Hepatocyte (in vitro differentiated cells): ENCODE results near the gene MED12.

Experiments used
- CTCF ChIP-seq: fragments of 200-600 bp; sonication (generic); IDR thresholded peaks from 2 replicates; pipeline ENCODE4 v1.5.1; 2016; ENCODE audit warnings: antibody characterized with exemption, mild to moderate bottlenecking; ENCODE audit not compliant: poor library complexity
- EZH2 ChIP-seq: fragments of 200-600 bp; sonication (generic); IDR thresholded peaks from 2 replicates; pipeline ENCODE4 v1.6.1; 2016; ENCODE audit warnings: antibody characterized with exemption, mild to moderate bottlenecking, borderline replicate concordance

DNA sequence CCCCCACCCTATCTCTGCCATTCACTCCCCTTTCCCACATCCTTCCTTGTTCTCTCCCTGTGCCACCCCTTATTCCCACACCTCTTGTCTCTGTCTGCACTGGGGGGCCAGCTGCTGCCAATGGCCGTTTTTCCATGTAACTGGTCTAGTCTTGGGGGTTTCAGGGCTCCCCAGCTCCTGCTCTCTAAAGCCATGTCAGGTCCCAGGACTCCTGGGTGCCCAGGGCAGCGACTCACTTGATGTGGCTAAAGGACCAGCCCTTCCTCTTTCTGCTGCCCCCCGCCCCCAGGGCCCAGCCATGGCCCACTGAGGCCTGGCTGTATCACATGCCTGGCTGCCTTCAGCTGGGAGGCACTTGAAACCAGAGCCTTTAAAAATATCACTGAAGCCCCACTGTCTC, 36.2 kb downstream of the MED12 start:
- no peak for TF ChIP-seq CTCF
- TF ChIP-seq EZH2: no peak
